ENCODE results near the gene SPPL2B. TPM values are rescaled to one million over a fixed set of nuclear protein-coding genes. Genes with fewer than 3 reads are reported as not detected.

Gene SPPL2B
- total and polyA plus RNA-seq, 2 experiments from 2014 or later = 23.5 to 51.0 TPM

DNA sequence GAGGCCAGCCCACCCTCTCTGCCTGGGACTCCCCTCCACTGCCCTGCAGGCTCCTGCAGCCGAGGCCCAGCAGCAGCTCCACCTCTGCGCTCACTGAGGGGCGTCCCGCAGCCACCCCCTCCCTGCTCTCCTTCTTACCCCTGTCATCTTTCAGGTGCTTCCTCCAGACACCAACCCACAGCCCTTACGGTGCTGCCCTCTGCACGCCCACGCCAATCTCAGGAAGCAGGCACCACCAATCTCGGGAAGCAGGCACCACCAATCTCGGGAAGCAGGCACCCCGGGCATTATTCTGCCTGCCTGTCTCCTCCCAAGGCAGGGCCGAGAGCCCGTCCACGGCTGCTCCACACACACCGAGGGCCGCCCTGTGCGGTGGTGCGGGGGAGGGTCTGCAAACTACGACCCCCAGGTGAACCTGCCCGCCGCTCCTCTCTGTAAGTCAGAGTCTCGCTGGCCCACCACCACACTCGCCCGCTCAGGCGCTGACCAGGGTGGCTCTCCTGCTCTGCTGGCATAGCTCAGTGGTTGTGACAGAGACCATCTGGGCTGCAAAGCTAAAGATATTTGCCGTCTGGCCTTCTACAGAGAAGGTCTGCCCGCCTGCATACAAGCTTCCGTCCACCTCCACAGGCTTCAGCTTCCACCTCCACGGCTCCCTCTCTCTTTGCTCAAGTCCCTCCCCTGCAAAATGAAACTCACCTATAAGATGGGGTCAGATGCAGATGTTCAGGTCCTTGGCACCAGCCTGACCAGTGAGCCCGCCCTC lies 3.0 kb upstream of the SPPL2B start (continued):
- TF ChIP-seq ZNF462 (CRISPR knock-in tag; IDR thresholded peaks at IDR 0.05) (no peak), NANOG (IDR thresholded peaks at IDR 0.05; ENCODE audit: borderline replicate concordance) (no peak), POLR2AphosphoS5 (IDR thresholded peaks at IDR 0.05; ENCODE audit: low read depth) (no peak), JUNB (IDR thresholded peaks at IDR 0.05; ENCODE audit: unreplicated experiment) (no peak), CREB1 (CRISPR knock-in tag; IDR thresholded peaks at IDR 0.05; ENCODE audit: low read depth) (no peak), EZH2 (IDR thresholded peaks at IDR 0.05; ENCODE audit: low read depth, unreplicated experiment) (no peak)
- TF ChIP-seq, protein P1, sequence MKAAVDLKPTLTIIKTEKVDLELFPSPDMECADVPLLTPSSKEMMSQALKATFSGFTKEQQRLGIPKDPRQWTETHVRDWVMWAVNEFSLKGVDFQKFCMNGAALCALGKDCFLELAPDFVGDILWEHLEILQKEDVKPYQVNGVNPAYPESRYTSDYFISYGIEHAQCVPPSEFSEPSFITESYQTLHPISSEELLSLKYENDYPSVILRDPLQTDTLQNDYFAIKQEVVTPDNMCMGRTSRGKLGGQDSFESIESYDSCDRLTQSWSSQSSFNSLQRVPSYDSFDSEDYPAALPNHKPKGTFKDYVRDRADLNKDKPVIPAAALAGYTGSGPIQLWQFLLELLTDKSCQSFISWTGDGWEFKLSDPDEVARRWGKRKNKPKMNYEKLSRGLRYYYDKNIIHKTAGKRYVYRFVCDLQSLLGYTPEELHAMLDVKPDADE (IDR thresholded peaks at IDR 0.05) = no peak
